KOPT-K1 (cell line): ENCODE data around the gene ZNF385A.
A peak's percentile ranks its signal among the peaks of the same experiment; 100 is the strongest.

ENCODE experiments used
- H3K27ac ChIP-seq: fragments of 200-600 bp; sonication (generic); 2 replicates; pipeline ENCODE4 v1.5.1; 2016; ENCODE audit warnings: antibody characterized with exemption, mild to moderate bottlenecking, low read depth, low read length; ENCODE audit not compliant: poor library complexity, severe bottlenecking
- H3K36me3 ChIP-seq: fragments of 200-600 bp; sonication (generic); 2 replicates; pipeline ENCODE4 v1.5.1; 2017; ENCODE audit warnings: antibody characterized with exemption, mild to moderate bottlenecking, low read length, moderate library complexity; ENCODE audit not compliant: insufficient read depth
- H3K9me3 ChIP-seq: fragments of 200-600 bp; sonication (generic); 2 replicates; pipeline ENCODE4 v1.5.1; 2017; ENCODE audit warnings: antibody characterized with exemption, low read length, mild to moderate bottlenecking; ENCODE audit not compliant: insufficient read depth, poor library complexity, severe bottlenecking

Gene ZNF385A

DNA sequence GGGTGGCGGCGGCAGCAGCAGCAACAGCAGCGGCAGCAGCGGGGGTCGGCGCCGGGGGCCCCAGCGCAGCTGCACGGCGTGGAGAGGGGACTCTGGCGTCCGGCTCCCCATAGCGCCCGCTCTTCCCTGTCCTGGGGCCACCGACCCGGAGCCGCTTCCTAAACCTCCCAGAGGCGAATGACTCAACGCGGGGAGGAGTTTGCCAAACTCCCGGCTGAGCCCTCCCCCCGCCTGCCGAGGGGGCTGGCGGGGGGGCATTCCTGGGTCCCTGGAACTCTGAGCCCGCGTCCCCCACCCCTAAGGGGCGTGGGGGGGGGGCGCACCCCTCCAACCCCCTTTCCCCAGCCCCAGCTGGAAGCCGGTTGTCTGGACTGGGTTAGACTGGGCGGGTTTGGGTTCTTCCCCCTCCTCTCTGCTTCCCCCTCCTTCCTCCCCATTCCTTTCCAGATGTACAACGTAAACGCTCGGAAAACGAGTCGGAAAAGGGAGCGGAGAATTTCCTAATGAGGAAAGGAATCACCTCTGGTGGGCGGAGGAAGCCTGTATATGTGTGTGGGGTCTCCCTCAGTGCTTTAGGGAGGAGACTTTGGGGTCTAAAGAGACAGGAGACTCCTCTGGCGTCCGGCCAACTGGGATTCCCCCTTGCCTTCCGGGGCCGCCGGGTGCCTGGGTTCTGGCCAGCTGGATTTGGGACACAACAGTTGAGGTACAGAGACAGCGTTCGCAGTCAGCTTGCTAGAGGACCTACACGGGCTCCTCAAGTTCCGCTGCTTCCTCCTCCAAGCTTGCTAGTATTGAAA is 34.8 kb upstream of the ZNF385A start, which contains the start of gene ITGA5:
ITGA5 (minus strand) TSS at position 179 of the 800 bp plus-strand sequence; CDS start at position 111, 68 bp downstream.
- peak within 1 kb of the TSS; percentile 98 for H3K27ac ChIP-seq
- H3K36me3 ChIP-seq, result no peaks in the 10 kb centered on the region
- H3K9me3 ChIP-seq, result no peaks in the 10 kb centered on the region

DNA sequence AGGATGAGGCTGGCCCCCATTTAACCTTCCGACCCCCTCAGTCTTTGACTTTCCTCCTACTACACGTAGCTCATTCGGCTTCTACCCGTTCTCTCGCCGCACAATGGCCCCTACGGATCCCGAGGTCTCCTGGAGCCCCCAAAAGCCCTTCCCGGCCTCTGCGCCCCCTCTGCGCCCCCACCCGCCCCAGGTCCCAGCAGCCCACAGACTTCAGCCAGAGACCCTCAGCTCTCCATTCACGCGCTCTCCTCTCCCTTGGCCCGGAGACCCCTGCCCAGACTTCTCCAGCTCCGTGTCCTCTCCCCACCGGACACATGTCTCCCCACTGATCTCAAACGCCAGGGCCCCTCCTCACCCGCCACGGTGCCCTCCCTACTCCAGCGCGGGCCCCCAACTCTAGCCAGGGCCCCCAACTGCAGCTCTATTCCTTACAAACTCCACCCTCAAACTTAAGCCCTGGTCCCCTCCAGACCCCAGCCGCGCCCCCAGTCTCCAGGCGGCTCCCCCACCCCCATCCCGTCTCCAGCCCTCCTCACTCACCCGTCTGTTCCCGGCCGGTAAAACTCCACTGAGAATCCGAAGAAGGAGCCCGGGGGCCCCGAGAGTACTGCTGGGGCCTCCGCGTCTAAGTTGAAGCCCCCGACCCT is 34.0 kb upstream of the ZNF385A start:
- Histone ChIP-seq H3K27ac (peak overlapping the region; percentile 98), H3K9me3 (no peaks in the 10 kb centered on the region), H3K36me3 (no peaks in the 10 kb centered on the region)

DNA sequence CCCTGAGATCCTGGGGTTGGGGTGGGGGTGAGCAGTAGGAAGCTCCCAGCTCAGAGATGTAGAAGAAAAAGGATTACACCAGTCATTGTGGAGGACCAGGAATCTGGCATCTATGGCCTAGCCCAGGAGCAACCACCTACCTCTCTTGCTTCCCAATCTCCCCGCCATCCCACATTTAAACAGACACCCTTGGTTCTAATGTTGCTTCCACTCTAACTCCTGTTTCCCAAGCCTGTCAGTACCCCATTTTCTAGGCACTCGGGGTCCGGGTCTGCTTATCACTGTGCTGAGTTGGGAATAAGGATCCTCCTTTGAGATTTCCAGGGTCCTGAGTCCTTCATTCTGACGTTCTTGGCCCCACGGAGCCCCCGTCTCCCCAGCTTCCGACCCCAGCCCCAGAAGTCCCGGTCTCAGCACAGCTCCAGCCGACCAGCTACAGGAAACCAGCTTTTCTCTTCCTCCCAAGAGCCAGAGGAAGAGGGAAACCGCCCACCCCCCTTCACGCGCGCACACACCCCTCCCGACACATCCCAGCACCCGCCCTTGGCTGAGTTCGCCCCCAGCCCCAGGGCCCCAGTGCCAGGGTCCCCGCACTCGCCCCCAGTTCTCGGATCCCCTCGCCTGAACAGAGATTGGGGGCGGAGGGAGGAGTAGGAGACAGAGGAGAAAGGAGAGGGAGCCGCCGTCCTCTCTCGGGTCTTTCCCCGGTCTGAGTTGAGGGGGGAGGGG is 33.3 kb upstream of the ZNF385A start:
- Histone ChIP-seq H3K36me3 (no peaks in the 10 kb centered on the region), H3K9me3 (no peaks in the 10 kb centered on the region), H3K27ac (peak overlapping the region; percentile 98)

DNA sequence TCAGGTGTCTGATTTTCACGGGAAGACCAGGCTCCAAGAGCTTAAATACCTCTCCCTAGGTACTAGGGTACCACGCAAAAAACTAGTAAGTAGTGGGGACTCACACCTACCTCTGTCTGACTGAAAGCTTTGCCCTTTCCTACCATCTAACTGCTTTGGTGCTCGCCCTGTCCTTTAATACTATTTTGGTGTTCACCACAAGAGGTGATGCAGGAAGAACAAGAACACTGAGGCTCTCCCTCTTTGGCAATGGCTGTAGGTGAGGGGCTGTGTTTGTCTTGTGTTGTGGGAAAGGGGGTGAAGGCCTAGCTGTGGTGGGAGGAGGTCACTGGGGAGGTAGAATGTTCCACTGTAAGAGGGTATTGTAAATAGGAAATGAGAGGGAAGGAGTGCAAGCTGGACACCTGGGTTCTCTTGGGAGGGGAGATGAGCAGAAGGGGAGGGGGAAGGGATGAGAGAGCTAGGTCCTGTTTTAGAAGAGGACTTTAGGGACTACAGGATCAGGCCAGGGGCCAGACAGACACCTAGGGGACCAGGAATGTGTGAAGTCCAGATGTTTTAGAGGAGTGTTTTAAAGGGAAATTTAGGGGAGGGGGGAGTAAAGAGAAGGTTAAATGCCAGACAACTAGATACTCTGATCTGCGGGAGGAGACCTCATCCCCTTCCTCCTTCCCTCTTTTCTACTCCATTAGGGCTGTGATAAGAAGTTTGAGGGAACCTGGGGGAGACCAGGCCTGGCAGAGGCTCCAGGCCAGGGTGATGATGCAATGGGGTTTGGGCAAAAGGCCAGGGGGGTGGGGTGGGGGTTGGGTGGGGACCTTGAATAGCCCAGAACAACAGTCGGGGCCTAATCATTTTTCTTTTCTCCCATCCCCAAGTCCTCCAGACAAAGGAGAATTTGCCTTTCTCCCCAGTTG is 32.4 kb upstream of the ZNF385A start:
- Histone ChIP-seq H3K27ac (peak overlapping the region; percentile 98), H3K9me3 (no peaks in the 10 kb centered on the region), H3K36me3 (no peaks in the 10 kb centered on the region)

DNA sequence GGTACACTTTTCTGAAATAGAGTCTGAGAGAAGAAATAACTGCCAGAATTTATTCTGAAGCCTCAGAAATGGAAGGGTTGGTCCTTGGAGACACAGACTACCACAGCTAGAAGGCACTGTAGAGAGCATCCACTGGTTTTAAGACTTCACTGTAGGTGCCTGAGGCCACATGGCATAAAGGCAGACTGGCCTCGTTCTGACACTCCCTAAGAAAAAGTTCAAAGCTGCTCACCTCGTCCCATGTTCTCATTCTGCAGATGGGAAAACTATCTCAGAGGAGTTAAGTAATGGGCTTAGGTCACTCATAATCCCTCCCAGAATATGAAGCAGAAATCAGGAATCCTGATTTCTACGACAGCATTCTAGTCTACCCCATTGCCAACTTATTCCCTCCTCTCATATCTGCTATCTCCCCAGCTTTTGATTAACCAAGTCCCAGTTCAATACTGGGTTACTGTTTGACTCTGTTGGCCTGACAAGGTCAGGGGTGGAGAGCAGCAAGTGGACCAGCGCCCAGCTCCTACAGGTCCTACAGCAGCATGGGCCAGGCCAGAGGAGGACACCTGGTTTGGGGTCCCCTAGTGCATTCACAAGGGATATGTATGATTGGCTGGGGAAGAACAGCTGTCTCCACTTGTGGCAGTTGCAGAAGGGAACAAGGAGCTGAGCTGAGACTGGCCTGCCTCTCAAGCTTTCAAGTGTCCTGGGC is 30.8 kb upstream of the ZNF385A start:
- H3K36me3 ChIP-seq, result peaks cover 11% of the 10 kb centered on the region
- peak overlapping the region; percentile 98 for H3K27ac ChIP-seq
- H3K9me3 ChIP-seq, result no peaks in the 10 kb centered on the region

DNA sequence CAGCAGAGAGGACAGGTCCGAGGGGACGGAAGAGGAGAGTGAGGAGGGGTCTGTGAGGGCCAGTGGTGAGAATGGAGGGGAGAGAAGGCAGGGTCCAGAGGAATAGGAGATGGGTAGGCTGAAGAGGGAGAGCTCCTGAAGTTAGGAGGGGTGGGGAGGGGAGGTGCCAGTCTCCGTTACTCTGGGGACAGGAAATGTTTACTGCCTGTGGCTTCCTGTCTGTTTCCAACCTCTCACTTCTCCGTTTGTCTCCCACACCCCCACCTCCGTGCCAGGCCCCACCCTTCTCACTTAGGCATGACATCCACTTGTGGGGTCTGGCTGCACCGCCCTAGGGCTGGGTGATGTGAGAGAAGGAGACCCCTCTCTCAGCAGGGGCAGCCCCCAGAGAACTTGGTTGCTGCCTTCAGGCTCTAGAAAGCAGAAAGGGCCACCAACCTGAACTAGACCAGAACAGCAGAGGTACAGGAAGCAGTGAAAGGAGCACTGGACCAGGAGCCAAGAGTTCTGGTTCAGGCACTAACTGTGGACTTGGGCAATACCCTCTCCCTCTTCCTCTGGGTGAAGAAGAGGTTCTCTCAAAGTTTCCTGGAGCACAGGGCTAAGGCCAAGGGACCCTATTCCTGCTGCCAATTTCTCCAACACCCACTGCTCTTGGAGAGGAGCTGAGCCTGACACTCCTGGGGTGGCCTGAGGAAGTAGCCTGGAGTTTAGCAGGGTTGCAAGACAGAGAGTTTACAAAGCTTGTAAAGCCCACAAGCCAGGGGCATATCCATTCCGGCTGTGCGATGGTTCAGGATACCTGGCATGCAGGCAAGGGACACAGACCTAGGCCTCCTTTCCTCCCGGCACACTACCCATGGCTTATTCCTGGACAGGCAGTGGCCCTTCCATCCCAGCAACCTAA is 29.0 kb upstream of the ZNF385A start:
- Histone ChIP-seq H3K9me3 (no peaks in the 10 kb centered on the region), H3K36me3 (peaks cover 30% of the 10 kb centered on the region), H3K27ac (peak overlapping the region; percentile 98)

DNA sequence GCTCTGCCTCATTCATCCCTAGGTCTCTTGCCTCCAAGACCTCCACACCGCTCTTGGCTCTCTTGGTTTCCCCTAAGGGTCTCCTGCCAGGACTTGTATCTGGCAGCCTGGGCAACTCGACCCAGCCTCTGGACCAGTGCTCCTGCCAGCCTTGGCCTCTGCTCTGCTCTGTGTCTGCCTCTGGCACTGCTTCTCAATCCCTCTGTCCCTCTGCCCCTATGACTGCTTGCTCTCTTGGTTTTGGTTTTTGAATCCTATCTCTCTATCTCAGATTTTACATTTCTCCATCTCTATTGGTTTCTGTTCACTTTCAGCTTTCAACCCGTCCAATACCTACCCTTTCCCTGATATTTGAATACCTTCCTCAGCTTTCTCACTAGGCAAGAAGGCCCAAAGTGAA is 28.3 kb upstream of the ZNF385A start:
- Histone ChIP-seq H3K9me3 (no peaks in the 10 kb centered on the region), H3K36me3 (peaks cover 37% of the 10 kb centered on the region), H3K27ac (peak overlapping the region; percentile 98)

DNA sequence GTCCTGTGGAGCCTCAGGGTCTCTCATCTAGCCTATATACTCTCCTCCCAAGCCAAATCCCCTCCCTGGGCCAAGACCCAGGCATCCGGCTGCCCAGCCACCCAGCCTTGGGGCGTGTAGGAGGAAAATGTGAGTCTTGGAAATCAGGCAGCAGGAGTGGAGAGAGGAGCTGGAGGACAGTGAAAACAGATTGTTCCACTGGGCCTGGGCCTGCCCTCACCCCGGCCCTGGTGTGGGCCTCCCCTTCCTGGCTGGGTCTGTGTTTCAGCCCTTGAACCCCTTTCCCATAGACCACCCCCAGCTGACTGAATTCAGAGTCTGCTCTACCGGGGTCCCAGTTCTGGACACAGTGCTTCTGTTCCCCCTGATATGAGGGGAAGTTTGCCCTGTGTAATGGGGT is 27.8 kb upstream of the ZNF385A start:
- H3K27ac ChIP-seq, result peak overlapping the region; percentile 98
- H3K9me3 ChIP-seq, result no peaks in the 10 kb centered on the region
- peaks cover 41% of the 10 kb centered on the region for H3K36me3 ChIP-seq

DNA sequence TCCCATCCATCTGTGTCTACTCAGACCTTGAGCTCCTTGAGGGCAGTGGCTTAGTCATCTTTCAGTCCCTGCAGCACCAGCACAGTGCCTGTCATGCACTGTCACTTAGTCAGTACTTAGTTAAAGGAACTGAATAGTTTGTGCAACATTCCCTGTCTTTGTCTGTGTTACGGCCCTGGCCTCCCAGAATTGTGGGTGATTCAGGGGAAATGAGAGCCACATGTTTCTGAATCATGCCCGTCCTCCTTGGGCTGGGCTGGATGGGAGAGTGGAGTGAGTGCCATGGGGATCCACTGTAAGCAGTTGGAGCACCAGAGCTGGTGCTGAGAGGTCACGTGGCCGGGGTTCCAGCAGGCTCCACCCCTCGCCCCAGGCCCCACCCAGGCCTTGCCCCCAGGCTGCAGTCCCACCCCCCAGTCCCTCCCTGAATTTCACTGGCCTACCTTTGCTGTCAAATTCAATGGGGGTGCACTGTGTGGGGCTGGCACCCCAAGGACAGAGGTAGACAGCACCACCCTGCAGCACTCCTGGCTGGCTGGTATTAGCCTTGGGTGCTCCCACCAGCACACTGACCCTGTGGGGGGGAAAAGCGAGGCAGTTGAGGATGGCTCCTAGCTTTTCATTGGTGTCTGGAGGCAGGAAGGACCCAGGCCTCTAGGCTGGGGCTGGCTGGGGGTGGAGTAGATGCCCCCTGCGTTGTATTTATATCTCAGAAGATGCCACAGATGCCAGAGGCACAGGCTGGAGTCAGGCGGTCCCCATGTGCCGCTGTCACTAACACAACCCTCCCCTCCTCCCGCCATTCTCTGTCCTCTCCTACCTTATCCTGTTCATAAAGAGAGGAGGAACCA is 27.1 kb upstream of the ZNF385A start:
- Histone ChIP-seq H3K27ac (peak overlapping the region; percentile 98), H3K36me3 (peaks cover 49% of the 10 kb centered on the region), H3K9me3 (no peaks in the 10 kb centered on the region)

DNA sequence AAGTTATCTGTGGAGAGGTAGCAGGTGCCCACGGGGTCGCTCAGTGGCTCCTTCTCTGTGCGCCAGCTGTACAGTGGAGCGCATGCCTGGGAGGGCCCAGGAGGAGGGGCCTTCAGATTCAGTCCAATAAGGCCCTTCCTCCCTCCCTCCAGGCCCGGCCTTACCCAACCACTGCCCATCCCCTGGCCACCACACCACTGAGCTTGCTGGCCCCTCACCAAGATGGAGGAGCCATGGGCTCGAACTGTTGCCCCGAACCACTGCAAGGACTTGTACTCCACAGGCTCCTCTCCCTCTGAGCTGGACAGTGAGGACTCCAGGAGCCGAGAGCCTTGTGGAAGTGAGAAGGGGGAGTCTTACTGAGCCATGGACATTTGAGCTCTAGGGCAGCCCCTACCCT is 24.7 kb upstream of the ZNF385A start:
- peaks cover 72% of the 10 kb centered on the region for H3K36me3 ChIP-seq
- H3K27ac ChIP-seq, result peak overlapping the region; percentile 3
- no peaks in the 10 kb centered on the region for H3K9me3 ChIP-seq

DNA sequence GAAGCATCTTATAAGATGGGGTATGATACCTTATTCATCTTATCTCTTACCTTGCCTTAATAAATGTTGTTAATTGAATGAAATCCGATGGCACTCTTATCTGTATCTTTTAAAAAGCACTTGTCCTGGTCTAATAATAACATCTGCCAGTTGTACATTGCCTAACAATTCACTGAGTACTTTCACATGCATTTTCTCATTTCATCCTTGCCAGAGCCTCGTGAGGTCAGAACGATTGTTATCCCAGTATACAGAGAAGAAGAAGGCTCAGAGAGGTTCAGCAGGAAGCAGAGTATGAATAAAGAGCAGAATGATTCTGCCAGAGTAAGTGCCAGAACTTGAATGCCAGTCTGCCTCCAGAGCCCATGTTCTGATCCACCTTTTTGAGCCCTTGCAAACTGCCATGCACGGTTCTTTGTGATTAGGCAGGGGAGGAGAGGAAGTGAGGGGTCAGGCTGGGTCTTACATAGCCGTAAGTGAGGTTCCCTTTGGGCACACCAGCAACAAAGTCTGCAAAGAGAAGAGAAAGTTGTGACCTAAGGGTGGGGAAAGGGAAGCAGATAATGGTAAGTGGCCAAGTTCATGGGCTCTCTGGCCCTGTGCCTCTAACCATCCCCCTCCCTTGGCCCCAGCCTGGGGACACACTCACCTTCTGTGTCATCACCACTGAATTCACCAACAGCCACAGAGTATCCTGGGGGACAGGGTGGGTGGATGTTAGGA is 22.8 kb upstream of the ZNF385A start:
- H3K36me3 ChIP-seq, result peaks cover 92% of the 10 kb centered on the region
- H3K9me3 ChIP-seq, result no peaks in the 10 kb centered on the region
- H3K27ac ChIP-seq, result no peak overlapping the region

DNA sequence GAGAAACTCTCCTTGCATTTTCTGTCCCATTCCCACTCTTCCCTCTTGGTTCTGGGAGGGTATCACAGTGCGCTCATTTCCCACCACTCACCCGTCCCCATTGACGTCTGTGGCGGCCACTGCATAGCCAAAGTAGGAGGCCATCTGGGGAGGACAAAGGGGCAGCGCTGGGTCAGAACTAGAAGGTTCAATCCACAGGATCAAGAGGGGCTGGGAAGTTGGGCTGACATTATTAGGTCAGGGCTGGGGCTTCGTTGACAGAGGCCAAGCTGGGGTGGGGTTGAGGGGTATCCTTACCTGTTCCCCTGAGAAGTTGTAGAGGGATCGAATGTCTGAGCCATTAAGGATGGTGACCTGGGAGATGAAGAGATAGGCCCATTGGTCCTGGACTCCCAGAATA is 21.0 kb upstream of the ZNF385A start:
- Histone ChIP-seq H3K36me3 (peaks cover 100% of the 10 kb centered on the region), H3K27ac (no peak overlapping the region)

More for the DNA sequence above, 21.0 kb upstream of the ZNF385A start:
- H3K9me3 ChIP-seq, result no peaks in the 10 kb centered on the region
